Stimulated activated CD4-positive, alpha-beta T cell treated with anti-CD3 and anti-CD28 coated beads, TNF-alpha, amount 100 ng/mL, for 1 hour (primary cell): Measurements from ENCODE around the gene ELL2.

Source experiments
- DNase-seq, 3 donors: peaks; one replicate each; pipeline ENCODE4 v3.0.0-alpha.2; 2020; ENCODE audit warnings: low read depth in 3 of 3, low spot score in 1 of 3

The ELL2 gene

DNA sequence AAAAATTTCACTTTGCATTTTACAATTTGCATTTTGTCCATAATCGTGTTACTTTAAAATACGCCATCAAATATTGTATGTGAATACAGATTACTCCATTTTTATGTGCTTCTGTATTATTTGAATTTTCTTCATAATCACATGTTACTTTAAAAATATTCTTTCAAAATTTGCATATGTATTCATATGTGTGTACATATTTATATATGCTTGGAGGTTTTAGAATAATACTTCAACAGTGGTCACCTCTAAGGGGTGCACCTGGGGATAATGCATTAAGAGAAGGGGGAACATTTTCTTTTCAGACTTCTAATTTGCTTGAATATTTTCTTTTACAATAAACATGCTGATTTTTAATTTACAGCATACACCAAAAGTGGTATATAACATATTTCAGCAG, 21.9 kb upstream of the ELL2 start:
- DNase-seq = no peak

DNA sequence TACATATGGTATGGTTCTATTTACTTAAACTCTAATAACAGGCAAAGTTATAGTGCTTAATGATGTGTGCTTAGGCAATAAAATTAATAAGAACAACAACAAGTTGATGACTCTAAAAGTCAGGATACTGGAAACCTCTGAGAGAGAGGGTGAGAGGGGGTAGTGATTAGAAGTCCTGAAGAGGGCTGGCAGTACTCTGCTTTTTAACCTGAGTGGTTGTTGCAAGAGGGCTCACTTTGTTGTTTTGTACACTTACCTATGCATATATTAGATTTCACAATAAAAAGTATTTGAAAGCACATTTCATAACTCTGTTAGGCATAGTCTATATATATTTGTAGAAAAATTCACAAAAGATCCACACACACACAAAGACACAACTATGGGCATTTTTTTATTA, 21.4 kb upstream of the ELL2 start:
- no peak for DNase-seq

DNA sequence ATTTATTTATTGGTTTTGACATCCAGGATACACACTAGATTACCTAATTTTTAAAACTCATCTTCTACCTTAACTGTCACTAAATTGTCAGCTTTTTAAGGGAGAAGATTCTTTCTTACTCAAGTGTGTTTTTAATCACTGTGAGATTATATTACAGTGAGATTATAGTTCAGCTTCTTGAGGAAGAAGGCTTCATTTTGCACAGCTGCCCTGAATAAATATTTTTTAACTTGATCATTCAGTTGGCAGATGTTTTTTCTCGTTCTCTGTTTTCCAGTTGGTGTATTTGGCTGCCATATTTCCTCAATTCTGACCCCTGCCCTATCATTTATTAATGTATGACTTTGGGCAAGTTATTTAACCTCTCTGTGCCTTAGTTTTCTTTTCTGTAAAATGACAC, 15.0 kb upstream of the ELL2 start:
- no peak for DNase-seq

DNA sequence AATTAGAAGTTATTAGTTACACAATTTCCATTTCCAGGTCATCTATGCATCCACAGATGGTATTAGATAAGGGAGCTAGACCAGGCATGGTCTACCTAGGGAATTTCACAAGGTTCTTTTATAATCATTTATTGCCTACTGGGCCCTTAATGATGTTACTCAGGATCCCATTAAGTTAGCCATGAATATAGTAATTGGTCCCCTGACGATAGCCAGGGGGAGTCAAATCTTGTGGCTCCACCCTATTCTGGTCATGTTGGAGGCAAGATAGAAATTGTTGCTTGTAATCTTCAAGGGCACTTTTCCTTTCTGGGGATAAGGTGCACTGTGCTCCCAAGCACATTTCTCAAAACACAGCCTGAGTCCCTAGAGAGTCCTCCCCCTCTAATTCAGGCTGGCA, 14.1 kb upstream of the ELL2 start:
- DNase-seq = no peak

DNA sequence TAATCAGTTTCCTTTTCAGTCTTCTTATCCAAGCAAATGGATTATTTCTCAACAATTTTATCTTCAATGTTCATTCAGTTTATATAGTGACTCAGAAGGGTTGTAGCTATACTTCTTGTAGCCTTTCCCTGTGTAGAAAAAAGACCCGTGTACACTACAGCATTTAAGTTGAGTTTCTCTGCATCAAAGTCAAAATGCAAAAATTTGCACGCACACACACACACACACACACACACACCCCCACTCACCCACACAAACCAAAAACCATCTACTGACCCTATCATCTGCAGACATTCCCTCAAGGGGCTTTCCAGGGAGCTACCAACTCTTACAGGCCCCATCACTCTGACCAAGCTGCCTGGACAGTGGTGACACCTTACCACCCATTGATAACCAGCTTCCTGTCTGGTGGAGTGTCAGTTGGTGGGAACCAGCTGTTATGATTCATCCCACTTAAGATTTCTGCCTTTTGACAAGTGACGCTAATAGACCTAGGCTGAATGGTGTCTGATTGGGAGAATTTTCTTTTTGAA, 12.2 kb upstream of the ELL2 start:
- DNase-seq = no peak

DNA sequence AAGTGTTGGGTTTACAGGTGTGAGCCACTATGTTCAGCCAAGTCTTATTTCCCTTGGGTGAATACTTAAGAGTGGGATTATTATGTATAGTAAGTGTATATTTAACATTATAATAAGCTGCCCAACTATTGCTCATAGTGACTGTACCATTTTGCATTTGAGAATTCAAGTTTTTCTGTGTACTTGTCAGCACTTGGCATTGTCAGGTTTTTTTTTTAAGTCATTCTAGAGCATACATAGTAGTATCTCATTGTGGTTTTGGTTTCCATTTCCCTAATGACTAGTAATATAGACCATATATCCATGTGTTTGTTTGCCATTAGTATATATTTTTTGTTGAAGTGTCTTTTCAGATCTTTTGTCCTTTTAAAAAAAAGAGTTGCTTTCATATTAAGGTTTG, 10.5 kb upstream of the ELL2 start:
- no peak for DNase-seq

DNA sequence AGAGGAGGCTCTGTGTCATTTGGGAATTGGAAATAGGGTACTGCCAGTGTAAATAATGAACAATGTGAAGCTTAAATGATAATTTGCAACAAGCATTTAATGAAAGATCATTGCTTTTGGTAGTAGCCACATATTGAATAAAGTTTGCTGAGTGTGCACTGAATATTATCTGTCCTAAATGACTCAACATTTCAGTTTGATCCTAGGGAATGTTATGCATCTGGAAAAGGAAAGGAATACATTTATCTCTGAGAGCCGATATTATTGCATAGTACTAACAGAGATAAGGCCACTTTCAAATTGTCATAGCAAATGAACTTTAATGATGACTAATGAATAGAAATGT, 8.7 kb upstream of the ELL2 start:
- DNase-seq = no peak

DNA sequence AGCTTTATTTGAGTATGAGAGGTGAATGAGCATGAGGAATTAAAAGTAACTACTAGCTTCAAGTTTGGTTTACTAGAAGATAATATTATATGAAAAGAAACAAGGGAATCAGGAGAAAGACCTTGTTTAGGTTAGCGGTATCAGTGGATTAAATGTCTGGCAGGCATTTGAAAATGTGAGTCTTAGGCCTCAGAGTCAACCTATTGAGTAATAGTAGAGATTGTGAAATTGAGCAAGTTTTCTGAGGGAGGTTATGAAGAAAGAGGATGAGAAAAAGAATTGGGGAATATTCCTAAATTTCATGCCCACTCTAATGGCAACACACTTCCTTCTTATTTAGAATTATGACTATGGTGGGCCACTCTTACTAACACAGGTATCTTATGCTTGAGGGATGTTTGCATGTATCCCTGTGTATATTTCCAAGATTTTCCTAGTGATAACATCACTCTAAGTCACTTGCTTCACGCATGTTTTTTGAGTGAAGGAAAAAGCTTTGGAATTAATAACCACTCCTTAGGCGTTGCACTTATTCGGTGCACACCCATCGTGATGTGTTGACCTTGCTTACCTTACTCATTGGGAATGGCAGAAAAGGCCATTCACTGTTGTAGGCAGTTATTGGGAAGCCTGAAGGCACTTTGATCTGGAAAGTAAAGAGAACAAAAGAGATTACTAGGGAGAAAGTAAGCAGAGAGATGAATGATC, 8.2 kb upstream of the ELL2 start:
- no peak for DNase-seq

DNA sequence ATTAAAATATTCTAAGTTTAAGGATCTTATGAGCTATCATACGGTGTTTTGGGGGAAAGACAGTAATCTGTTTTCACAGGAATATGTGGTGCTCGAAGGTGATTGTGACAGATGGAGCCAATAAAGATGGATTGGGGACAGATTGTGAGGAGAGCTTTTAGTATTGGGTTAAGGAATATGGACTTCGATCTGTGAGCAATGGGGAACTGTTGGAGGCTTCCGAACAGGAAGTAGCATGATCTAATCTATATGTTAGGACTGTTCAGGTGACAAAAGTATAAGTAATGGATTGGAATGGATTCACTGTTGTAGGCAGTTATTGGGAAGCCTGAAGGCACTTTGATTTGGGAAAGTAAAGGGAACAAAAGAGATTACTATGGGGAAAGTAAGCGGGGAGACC, 7.4 kb upstream of the ELL2 start:
- DNase-seq = no peak

DNA sequence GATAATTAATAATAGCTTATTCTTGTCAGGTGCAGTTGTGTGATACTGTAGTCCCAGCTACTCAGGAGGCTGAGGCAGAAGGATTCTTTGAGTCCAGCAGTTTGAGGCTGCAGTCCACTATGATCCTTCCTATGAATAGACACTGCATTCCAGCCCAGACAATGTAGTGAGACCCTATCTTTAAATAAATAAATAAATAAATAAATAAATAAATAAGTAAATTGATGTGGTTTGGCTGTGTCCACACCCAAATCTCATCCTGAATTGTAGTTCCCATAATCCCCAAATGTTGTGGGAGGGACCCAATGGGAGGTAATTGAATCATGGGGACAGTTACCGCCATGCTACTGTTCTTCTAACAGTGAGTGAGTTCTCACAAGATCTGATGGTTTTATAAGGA, 5.6 kb upstream of the ELL2 start:
- no peak for DNase-seq

DNA sequence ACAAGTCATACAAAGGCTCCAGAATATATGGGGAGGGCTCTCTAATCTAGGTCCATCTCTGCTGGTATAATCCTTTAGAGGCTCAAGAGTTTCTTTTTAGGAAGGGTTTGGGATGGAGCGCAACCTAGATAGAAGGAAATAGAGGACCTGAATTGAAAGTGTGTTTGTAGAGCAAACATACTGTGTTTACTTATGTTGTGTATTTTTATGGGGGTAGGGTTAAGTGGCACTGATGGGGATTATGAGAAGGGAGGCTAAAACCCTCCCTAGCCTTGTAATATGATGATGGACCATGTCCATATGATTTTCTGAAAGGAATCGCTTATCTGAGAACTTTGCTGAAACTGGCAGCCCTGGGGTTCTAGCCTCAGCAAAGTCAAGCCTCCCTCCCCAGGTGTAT, 4.4 kb upstream of the ELL2 start:
- DNase-seq = no peak

DNA sequence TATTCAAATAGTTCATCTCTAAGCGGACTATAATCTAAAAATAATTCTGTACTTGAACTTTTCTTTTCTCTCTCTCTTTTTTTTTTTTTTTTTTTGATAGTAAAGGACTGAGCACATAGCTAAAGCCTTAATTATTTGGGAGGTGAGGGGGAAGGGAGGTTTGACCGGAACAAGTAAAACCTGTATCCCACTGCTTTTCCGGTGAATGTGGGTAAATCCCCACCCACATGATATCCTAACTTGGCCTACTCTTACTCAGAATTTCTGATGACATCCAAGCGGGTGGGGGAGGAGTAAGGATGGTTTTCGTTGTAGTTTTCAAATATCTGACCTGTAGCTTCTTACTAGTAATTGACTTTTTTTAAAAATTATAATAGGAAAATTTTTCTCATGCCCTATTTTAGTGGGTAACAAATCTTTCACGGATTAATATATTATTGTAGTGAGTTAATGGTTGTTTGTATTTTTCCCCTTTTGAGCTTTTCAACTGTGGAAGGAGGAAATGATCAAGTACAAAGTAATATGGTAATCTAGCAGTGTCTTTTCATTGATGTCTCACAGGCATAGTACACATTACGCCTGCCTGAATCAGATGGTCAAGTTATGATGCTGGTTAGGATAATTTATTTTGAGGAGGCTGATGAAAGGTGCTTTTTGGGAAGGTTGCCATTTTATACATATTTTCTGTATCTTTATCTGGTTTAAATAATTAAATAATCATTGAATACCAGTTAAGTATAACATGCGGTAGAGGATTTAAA, 2.2 kb upstream of the ELL2 start:
- no peak for DNase-seq

DNA sequence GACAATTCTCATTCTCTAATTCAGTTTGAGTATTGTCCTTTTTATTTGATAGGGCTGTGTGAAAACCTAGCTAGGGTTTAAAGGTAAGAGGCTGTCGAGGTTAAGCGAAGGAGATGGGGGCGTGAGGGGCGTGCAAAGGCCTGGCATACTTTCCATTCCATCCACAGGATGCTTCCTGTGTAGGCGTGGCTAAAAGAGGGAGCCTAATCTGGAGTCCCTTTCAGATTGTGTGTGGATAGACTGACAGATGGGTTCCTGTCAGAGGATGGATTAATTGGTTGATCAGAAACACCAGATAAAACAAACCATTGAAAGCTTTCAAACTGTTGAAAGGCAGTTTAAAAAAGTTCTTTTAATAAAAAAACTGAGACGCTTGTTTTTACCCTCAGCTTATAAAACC, 1.1 kb upstream of the ELL2 start:
- DNase-seq = no peak

DNA sequence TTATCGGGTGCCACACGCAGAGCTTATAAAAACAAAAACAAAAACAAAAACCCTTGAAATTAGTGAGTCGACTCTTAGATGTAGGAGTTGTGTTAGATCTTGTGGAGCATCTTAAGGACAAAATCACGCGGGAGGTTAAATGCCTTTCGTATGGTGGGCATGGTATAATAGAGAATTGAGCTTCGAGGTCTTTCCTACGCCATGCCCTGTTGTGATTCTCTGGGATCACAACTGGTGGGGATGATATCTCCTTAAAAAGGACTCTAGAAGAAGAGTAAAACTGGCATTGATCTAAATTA, 773 bp upstream of the ELL2 start:
- DNase-seq = no peak

DNA sequence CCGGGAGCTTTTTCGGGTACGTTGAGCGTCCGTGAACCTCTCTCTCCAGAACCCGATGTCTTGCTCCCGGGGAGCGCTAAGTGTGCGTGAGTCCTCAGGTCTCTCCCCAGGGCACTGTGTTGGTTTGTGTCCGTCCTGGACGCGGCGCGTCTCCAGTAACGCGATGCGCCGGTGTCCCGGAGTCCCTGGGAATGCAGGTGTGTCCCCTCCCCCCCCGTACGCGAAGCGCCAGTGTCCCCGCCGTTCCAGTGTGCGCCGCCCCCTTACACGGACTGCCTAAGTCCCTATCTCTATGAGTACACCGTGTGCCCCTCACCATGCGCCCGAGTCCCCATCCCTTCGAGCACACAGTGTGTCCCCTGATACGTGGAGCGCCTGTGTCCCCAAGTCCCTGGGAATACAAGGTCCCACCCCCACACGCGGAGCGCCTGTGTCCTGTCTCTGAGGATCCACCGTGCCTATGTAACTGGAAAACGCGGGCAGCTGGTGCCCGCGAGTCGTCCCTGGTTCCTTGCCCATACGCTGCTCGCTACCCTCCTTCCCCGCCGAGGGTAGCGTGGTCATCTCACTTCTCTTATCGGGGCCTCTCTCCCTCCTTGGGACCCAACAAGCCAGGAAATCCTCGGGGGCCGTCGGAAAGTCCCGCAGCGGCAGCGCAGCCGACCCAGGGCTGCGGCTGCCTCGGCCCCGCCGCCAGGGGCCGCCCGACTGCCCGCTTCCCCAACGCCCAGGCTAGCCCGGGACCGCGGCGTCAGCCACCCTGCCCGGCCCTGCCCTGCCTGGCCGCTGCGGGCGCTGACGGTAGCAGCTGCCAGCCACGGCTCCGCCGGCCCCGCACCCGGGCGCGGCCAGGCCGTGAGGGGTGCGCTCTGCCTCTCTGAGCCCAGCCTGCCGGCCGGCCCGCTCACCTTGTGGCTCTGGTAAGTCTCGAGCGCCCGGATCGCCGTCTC, 709 bp downstream of the ELL2 start:
- DNase-seq = peak; percentile 21 to 69 (median 45)

DNA sequence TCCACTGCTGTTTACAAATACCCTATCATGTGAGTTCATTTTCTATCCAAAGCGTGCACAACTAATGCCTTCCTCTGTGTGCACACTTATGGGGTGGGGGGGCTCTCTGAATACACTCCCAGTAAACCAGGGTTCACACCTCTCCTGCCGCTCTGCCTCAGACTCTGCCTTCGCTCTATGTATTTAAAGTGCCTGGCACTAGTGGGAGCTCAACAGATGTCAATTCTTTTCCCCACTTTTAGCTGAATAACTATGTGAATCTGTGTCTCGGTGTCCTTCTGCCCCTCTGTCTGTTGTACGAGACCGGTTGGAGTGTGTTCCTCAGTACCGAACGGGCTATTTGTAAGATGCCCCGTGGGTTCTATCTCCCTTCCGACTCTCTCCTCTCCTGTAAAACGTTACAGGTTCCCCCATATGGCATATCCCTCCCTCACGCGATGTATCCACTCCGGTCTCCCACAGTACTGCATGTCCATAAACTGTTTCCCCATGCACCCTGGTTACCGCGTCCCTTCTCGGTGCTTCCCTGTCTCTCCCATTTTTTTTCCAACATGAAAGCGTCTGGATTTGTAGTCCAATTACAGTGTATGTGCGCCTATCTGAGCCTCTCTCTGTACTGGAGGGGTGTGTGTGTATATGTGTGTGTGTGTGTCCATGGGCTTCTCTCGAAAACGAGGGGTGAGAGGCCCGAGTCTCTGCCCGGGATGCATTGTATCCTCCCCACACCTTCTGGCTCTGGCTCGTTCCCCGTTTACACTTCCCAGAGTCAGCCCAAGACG, 1.6 kb downstream of the ELL2 start:
- DNase-seq = no peak

DNA sequence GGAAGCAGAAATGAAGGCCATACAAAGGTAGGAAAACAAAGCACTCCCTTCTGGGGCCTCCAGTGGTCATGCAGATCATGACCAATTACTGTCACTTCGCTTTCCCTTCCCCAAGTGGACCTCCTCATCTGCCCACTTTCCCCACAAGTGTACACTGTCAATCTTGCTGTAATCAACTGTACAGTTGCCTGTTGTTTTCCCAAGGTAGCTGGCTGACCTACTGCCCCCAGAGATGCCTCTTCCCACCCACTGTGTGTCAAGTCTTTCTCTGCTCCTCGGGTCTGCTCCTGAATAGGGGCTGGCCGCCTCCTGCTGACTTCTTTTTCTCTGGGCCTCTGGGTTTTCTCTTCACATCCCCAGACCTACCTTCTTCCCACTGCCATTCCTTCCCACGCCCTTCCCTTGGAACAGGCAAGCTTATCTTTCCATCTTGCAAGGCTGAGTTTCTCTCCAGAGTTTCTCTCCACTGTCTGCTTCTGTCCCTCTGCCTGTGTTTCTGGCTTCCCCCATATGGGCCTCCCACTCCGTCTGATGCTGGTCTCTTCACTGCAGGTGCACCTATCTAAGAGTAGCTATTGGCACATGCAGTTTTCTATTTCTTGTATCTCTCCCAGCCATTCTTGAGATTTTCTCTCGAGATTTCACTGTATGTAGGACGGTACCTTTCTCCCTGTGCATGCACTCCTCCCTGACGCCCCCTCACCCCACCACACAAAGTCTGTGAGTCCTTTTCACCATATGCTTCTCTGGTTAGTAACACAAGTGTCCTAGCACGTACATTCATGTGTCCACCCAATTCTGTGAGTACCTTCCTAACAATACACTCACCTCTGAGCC, 2.4 kb downstream of the ELL2 start:
- DNase-seq = no peak

DNA sequence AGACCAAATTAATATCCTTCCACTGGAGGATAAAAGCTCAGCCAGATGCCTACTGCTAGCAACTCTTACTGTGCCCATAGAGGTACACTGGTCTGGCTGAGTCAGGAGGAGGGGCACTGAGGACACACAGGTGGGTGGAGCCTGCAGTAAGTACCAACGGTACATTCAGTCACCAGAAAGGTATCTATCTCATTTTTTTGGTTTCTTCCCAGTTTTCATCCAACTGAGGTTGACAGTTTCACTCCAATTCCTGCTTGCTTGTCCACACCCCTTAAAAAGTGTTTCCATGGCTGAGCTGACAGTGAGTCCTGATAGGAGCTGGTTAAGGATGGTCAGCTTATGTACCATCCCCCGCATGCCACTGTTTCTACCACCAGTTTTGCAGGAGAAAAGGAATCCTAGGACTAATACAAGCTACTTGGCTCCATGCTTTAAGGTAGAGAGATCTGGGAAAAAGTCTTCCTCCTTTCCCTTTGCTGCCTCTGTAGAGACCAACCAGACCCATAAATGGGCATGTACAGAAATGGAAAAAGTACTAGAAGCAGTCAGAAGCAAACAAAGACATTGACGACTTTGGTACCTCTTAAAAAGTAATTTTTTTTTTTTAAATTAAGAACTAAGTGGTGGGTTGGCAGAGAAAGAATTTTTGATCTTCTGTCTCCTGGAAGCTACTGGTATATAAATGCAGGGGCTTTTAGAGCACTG, 3.2 kb downstream of the ELL2 start:
- no peak for DNase-seq

DNA sequence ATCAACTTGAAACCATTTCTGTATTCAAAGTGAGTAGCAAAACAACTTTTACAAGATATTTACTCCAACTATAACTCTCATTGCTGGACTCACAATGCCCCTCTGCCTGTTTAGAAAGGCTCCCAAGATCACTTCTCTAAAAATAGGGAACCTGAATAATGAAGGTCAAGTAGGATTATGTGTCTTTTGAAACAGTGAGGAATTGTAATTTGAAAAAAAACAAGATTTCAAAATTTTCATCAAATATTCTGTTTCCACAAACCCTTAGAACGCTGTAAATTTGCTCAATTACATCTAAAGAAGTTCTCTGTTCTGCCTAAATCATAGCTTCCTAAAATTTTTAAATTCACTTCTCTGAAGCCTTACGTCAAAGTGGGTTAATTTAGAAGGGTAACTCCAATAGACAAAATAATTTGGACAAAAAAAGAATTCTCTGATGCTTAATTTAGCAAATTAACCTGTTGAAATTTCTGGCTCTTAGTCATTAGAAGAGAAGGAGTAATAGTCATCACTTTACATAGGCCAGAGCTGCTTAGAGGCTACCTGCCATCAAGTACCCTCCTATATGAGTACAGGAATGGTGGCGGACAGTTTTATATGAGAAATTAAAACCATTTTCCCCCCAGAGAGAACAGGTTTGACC, 4.0 kb downstream of the ELL2 start:
- no peak for DNase-seq
